A549 (cell line): ENCODE measurements around the gene HSD17B1. TPM values are rescaled to one million over a fixed set of nuclear protein-coding genes. Genes with fewer than 3 reads are reported as not detected.

Experiments
- ATAC-seq, 2 experiments: fragments of 200-7000 bp in 1 of 2; fragments of >200 bp in 1 of 2; cut with Nextera tagmentation in 1 of 2; cut with Tn5 transposase in 1 of 2; 3 replicates each; pipeline versions ENCODE4 v1.8.0 to v1.9.1; 2018 to 2020; ENCODE audit warnings: mild to moderate bottlenecking in 1 of 2, moderate library complexity in 1 of 2
- CTCF ChIA-PET: fragments of 300-600 bp; sonication (Branson Sonifier 250); formaldehyde crosslinking; extraction: SDS; loops from one replicate; lab custom pipeline; 2021; ENCODE audit warnings: antibody characterized with exemption, inconsistent platforms; lab: Yijun Ruan, JAX
- POLR2A ChIA-PET: fragments of 350-600 bp; formaldehyde crosslinking; extraction: SDS; loops from one replicate; lab custom pipeline; 2021; ENCODE audit warnings: antibody characterized with exemption, inconsistent platforms; lab: Yijun Ruan, JAX
- DNase-seq, 2 experiments: peaks; one replicate each; pipeline versions ENCODE4 v3.0.0 to v3.0.0-alpha.2; 2011 to 2016; ENCODE audit warnings: low read depth in 1 of 2, low spot score in 1 of 2
- FAIRE-seq: peaks from 2 replicates; lab custom pipeline; 2011; peaks lifted over from hg19 to GRCh38; lab: Jason Lieb, UNC
- H3K27ac ChIP-seq, 2 experiments: fragments of >200 bp; sonication (Bioruptor Twin); formaldehyde crosslinking; 3 replicates each; pipeline ENCODE4 v1.5.1; 2016 to 2017
- H3K4me1 ChIP-seq: fragments of >200 bp; sonication (Bioruptor Twin); formaldehyde crosslinking; 3 replicates; pipeline ENCODE4 v1.6.1; 2016
- H3K4me2 ChIP-seq: fragments of >200 bp; sonication (Bioruptor Twin); formaldehyde crosslinking; 3 replicates; pipeline ENCODE4 v1.6.1; 2016
- H3K4me3 ChIP-seq: fragments of >200 bp; sonication (Bioruptor Twin); formaldehyde crosslinking; 3 replicates; pipeline ENCODE4 v1.5.1; 2016
- H3K9me3 ChIP-seq: fragments of >200 bp; sonication (Bioruptor Twin); formaldehyde crosslinking; 3 replicates; pipeline ENCODE4 v1.6.1; 2016
- CBX2 ChIP-seq: fragments of 200-600 bp; sonication (generic); IDR thresholded peaks from 2 replicates; pipeline ENCODE4 v1.6.1; 2016; ENCODE audit warnings: low read depth, mild to moderate bottlenecking, borderline replicate concordance
- CBX8 ChIP-seq: fragments of 200-600 bp; sonication (generic); IDR thresholded peaks from 2 replicates; pipeline ENCODE4 v1.6.1; 2016
- CHD4 ChIP-seq: fragments of 200-600 bp; sonication (generic); IDR thresholded peaks from 2 replicates; pipeline ENCODE4 v1.6.1; 2016; ENCODE audit warnings: antibody characterized with exemption, mild to moderate bottlenecking, borderline replicate concordance
- EHMT2 ChIP-seq: fragments of 200-600 bp; sonication (generic); IDR thresholded peaks from 2 replicates; pipeline ENCODE4 v1.6.1; 2016; ENCODE audit warnings: antibody characterized with exemption, low read depth, mild to moderate bottlenecking, moderate library complexity
- EP300 ChIP-seq, 2 experiments: fragments of >200 bp; sonication (Bioruptor Twin); formaldehyde crosslinking; IDR thresholded peaks; 2 replicates in 1 of 2; 3 replicates in 1 of 2; pipeline ENCODE4 v1.6.1; 2016 to 2017
- ESRRA ChIP-seq: fragments of 150-350 bp; IDR thresholded peaks from 2 replicates; pipeline ENCODE4 v1.6.1; 2014; ENCODE audit warnings: mild to moderate bottlenecking, low read length, borderline replicate concordance
- HEYL ChIP-seq: fragments of 250-450 bp; sonication (Bioruptor Pico); IDR thresholded peaks from 2 replicates; pipeline ENCODE4 v1.8.0; 2021; ENCODE audit warnings: mild to moderate bottlenecking, moderate library complexity
- HOXB13 ChIP-seq: fragments of 250-450 bp; sonication (Bioruptor Pico); IDR thresholded peaks from 2 replicates; pipeline ENCODE4 v1.5.0; 2020; ENCODE audit warnings: low read depth, mild to moderate bottlenecking, moderate library complexity
- JUN ChIP-seq, 2 experiments: fragments of >200 bp; sonication (Bioruptor Twin); formaldehyde crosslinking; IDR thresholded peaks; 2 replicates in 1 of 2; 3 replicates in 1 of 2; pipeline ENCODE4 v1.6.1; 2016 to 2017
- JUNB ChIP-seq: fragments of >200 bp; sonication (Bioruptor Twin); formaldehyde crosslinking; IDR thresholded peaks from 2 replicates; pipeline ENCODE4 v1.6.1; 2016
- KDM5A ChIP-seq: fragments of 200-600 bp; sonication (generic); IDR thresholded peaks from 2 replicates; pipeline ENCODE4 v1.6.1; 2016; ENCODE audit warnings: antibody characterized with exemption, mild to moderate bottlenecking
- MAFK ChIP-seq: fragments of 450-650 bp; IDR thresholded peaks from 2 replicates; pipeline ENCODE4 v1.6.1; 2014; ENCODE audit not compliant: partially characterized antibody
- NFE2L2 ChIP-seq: fragments of 150-350 bp; conservative IDR thresholded peaks from 2 replicates; pipeline ENCODE4 v1.6.1; 2014; ENCODE audit warnings: low read length
- NR3C1 ChIP-seq: fragments of >200 bp; sonication (Bioruptor Twin); formaldehyde crosslinking; IDR thresholded peaks from 3 replicates; pipeline ENCODE4 v1.6.1; 2017
- PHF8 ChIP-seq: fragments of 200-600 bp; sonication (generic); IDR thresholded peaks from 2 replicates; pipeline ENCODE4 v1.6.1; 2016; ENCODE audit warnings: low read depth, mild to moderate bottlenecking, antibody characterized with exemption, moderate library complexity, borderline replicate concordance
- POLR2A ChIP-seq: IDR thresholded peaks from 2 replicates; pipeline ENCODE4 v1.6.1; 2012; ENCODE audit warnings: mild to moderate bottlenecking, low read length
- POLR2AphosphoS2 ChIP-seq: conservative IDR thresholded peaks from 2 replicates; pipeline ENCODE4 v1.6.1; 2012; ENCODE audit warnings: low read length, improper control_type of control experiment, inconsistent platforms
- RAD21 ChIP-seq, 2 experiments: fragments of >200 bp in 1 of 2; sonication (Bioruptor Twin) in 1 of 2; formaldehyde crosslinking in 1 of 2; IDR thresholded peaks in 1 of 2; conservative IDR thresholded peaks in 1 of 2; 2 replicates in 1 of 2; 3 replicates in 1 of 2; pipeline ENCODE4 v1.6.1; 2012 to 2018; ENCODE audit warnings: inconsistent platforms in 1 of 2
- RCOR1 ChIP-seq: fragments of 150-350 bp; IDR thresholded peaks from 2 replicates; pipeline ENCODE4 v1.6.1; 2014; ENCODE audit warnings: antibody characterized with exemption, low read length, low read depth
- SMC3 ChIP-seq: fragments of >200 bp; sonication (Bioruptor Twin); formaldehyde crosslinking; IDR thresholded peaks from 3 replicates; pipeline ENCODE4 v1.6.1; 2018; ENCODE audit warnings: inconsistent platforms
- TFCP2L1 ChIP-seq: fragments of 250-450 bp; sonication (Bioruptor Pico); IDR thresholded peaks from 2 replicates; pipeline ENCODE4 v1.5.0; 2021; ENCODE audit warnings: mild to moderate bottlenecking
- ZNF302 ChIP-seq: fragments of 250-450 bp; sonication (Bioruptor Pico); IDR thresholded peaks from 2 replicates; pipeline ENCODE4 v1.9.0; 2021; ENCODE audit warnings: inconsistent platforms, mild to moderate bottlenecking, moderate library complexity
- WGBS: methylation state at CpG from one replicate; pipeline ENCODE4 v1.1.6; 2017; ENCODE audit errors: missing lambda C conversion rate; 5-methylcytosine and 5-hydroxymethylcytosine counted together
- polyA plus RNA-seq, 4 experiments: library from polyadenylated mRNA; depleted of rRNA in 3 of 4; stranded (reverse); fragments of >200 nt; fragmentation: RNase III in 1 of 4; extraction: RNeasy Plus Mini Kit Qiagen cat#74134 plus additional on column Dnase treatment in 1 of 4; gene quantifications; 2 replicates in 3 of 4; 3 replicates in 1 of 4; pipeline ENCODE4 v1.2.3, GENCODE V29; 2011 to 2017
- TF ChIP-seq, protein P1 (sequence below): IDR thresholded peaks from 2 replicates; pipeline ENCODE4 v1.6.1; 2012; ENCODE audit warnings: low read depth, borderline replicate concordance
- TF ChIP-seq, protein P2 (sequence below): fragments of >200 bp; sonication (Bioruptor Twin); formaldehyde crosslinking; IDR thresholded peaks from 3 replicates; pipeline ENCODE4 v1.5.1; 2016
- TF ChIP-seq, protein P3 (sequence below): fragments of 450-650 bp; IDR thresholded peaks from 2 replicates; pipeline ENCODE4 v1.6.1; 2014; ENCODE audit warnings: antibody characterized with exemption

HSD17B1 gene
- polyA plus RNA-seq, 2 of the 4 experiments (the other 2 are of a cell fraction), result 0.49 to 1.5 TPM

DNA sequence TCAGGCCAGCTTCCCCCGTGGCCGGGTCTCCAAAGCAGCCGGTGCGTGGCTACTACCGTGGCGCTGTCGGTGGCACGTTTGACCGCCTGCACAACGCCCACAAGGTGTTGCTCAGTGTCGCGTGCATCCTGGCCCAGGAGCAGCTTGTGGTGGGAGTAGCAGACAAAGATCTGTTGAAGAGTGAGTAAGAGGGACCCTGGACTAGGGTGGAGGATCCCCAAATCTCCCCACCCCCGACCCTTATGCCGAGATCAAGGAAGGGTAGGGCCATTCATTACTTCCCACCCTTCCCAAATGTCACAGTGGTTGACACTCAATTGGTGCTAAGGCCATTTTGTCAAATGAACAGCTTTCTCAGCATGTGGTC lies 10.4 kb downstream of the HSD17B1 start:
- H3K4me3 ChIP-seq, result peak overlapping the region; percentile 91
- FAIRE-seq, result no peak
- H3K4me2 ChIP-seq, result peak overlapping the region; percentile 86
- no peaks in the 10 kb centered on the region for H3K9me3 ChIP-seq
- WGBS, result 73% methylated on average over 10 of the region's 14 CpGs
- peak overlapping the region; percentile 91 to 97 for H3K27ac ChIP-seq
- peaks cover 31% of the 10 kb centered on the region for H3K4me1 ChIP-seq
- no peak for ATAC-seq
- ChIA-PET POLR2A (interaction anchor here (1.3 kb wide), 1 partner anchor 15 kb away, joined by 3 read pairs; no protein-coding TSS in a partner anchor), CTCF (interaction anchor here (0.6 to 9.3 kb wide), 7 partner anchors 8 to 653 kb away, joined by 3 to 120 read pairs (median 4); partner anchors contain the start of gene PSMC3IP)
- TF ChIP-seq, protein P1, sequence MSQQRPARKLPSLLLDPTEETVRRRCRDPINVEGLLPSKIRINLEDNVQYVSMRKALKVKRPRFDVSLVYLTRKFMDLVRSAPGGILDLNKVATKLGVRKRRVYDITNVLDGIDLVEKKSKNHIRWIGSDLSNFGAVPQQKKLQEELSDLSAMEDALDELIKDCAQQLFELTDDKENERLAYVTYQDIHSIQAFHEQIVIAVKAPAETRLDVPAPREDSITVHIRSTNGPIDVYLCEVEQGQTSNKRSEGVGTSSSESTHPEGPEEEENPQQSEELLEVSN, result no peak
- TF ChIP-seq CBX8, result no peak
- TF ChIP-seq CBX2, result no peak
- TF ChIP-seq, all 56 proteins: peak for 0
- no peak for DNase-seq

DNA sequence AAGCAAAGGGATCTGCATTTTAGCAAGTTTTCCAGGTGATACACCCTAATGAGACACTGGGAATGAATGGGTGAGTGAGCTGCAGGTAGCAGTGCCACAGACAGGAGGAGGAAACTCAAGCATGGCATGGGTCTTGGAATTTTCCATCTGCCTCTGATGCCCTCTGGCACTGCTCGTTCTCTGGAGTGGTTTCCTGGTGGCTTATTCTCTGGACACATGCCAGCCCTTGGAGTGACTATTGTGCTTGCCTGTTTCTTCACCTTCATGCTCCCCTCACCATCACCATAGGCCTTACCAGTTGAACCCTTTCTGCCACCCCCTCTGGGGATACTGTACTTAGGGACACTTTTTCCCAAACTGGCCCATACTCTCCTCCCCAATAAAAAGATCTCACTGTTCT lies 10.8 kb downstream of the HSD17B1 start:
- peak overlapping the region; percentile 91 to 97; a peak in 3 of 6 replicates for H3K27ac ChIP-seq
- H3K9me3 ChIP-seq, result no peaks in the 10 kb centered on the region
- FAIRE-seq, result no peak
- WGBS, result 57% methylated on average over 1 of the region's 1 CpG
- no peak for DNase-seq
- TF ChIP-seq TFCP2L1 (CRISPR knock-in tag), result no peak
- no peak for TF ChIP-seq JUN (IDR thresholded peaks at IDR 0.05)
- no peak for TF ChIP-seq POLR2A
- TF ChIP-seq, protein P2, sequence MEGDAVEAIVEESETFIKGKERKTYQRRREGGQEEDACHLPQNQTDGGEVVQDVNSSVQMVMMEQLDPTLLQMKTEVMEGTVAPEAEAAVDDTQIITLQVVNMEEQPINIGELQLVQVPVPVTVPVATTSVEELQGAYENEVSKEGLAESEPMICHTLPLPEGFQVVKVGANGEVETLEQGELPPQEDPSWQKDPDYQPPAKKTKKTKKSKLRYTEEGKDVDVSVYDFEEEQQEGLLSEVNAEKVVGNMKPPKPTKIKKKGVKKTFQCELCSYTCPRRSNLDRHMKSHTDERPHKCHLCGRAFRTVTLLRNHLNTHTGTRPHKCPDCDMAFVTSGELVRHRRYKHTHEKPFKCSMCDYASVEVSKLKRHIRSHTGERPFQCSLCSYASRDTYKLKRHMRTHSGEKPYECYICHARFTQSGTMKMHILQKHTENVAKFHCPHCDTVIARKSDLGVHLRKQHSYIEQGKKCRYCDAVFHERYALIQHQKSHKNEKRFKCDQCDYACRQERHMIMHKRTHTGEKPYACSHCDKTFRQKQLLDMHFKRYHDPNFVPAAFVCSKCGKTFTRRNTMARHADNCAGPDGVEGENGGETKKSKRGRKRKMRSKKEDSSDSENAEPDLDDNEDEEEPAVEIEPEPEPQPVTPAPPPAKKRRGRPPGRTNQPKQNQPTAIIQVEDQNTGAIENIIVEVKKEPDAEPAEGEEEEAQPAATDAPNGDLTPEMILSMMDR, result no peak
- TF ChIP-seq RCOR1, result no peak
- no peak for ATAC-seq
- CTCF ChIA-PET, result interaction anchor here (0.6 to 9.3 kb wide), 8 partner anchors 8 to 653 kb away, joined by 3 to 120 read pairs (median 4); partner anchors contain the start of gene PSMC3IP
- H3K4me2 ChIP-seq, result peak overlapping the region; percentile 86
- peak overlapping the region; percentile 91 for H3K4me3 ChIP-seq
- peaks cover 35% of the 10 kb centered on the region for H3K4me1 ChIP-seq
- POLR2A ChIA-PET, result no interaction called here

DNA sequence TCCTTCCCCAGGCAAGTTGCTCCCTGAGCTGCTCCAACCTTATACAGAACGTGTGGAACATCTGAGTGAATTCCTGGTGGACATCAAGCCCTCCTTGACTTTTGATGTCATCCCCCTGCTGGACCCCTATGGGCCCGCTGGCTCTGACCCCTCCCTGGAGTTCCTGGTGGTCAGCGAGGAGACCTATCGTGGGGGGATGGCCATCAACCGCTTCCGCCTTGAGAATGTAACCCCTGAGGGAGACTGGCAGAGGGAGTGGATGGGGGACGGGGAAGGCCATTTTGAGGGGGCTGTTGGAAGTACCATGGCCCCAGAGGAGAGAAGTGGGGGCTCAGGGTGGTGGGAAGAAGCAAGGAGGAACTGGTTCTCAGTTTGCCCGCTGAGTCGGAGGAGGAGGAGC lies 11.2 kb downstream of the HSD17B1 start:
- H3K27ac ChIP-seq, result peak overlapping the region in 1 of 2 experiments; percentile 91; a peak in 2 of 6 replicates
- TF ChIP-seq CBX8, result no peak
- TF ChIP-seq PHF8, result no peak
- no peak for TF ChIP-seq SMC3
- no peak for TF ChIP-seq NFE2L2
- no peak for TF ChIP-seq ZNF302
- TF ChIP-seq RAD21 (conservative IDR thresholded peaks at IDR 0.05 in 1 of 2, IDR thresholded peaks at IDR 0.05 in 1 of 2), result no peak
- FAIRE-seq, result no peak
- peaks cover 38% of the 10 kb centered on the region for H3K4me1 ChIP-seq
- no peaks in the 10 kb centered on the region for H3K9me3 ChIP-seq
- H3K4me3 ChIP-seq, result no peak overlapping the region
- POLR2A ChIA-PET, result no interaction called here
- no peak for ATAC-seq
- 94% methylated on average over 9 of the region's 9 CpGs for WGBS
- CTCF ChIA-PET, result interaction anchor here (0.6 to 9.3 kb wide), 10 partner anchors 7 to 654 kb away, joined by 3 to 120 read pairs (median 4); partner anchors contain the start of genes PLEKHH3 and PSMC3IP
- DNase-seq, result no peak
- H3K4me2 ChIP-seq, result peak overlapping the region; percentile 86

DNA sequence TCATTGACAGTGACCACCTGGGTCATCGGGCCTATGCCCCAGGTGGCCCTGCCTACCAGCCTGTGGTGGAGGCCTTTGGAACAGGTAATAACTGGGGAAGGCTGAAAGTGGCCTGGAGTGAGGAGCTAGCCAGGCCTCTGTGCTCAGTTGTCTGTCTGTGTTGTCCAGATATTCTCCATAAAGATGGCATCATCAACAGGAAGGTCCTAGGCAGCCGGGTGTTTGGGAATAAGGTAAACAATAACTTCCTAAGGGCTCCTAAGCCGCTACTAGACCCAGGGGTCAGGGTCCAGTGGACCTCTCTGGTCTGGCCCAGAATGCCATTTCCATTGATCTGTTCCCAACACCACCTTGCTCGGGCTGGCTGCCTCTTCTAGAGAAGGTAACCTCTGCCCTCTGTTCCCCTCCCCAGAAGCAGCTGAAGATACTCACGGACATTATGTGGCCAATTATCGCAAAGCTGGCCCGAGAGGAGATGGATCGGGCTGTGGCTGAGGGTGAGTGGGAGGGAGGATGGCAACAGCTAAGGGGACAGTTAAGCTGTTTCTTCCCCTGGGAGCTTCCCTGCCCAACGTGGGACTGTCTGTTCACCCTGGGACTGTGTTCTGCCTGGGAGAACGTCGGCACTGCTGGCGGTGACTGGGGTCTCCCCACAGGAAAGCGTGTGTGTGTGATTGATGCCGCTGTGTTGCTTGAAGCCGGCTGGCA lies 12.2 kb downstream of the HSD17B1 start:
- H3K27ac ChIP-seq, result no peak overlapping the region
- 88% methylated on average over 15 of the region's 15 CpGs for WGBS
- no peaks in the 10 kb centered on the region for H3K9me3 ChIP-seq
- H3K4me2 ChIP-seq, result no peak overlapping the region
- ChIA-PET CTCF (interaction anchor here (0.6 to 9.3 kb wide), 9 partner anchors 8 to 271 kb away, joined by 3 to 120 read pairs (median 4); partner anchors contain the start of genes PLEKHH3 and PSMC3IP), POLR2A (interaction anchor here (1.9 to 3.5 kb wide), 2 partner anchors 11 to 12 kb away, joined by 7 to 17 read pairs; partner anchors contain the start of gene PSMC3IP)
- H3K4me3 ChIP-seq, result no peak overlapping the region
- FAIRE-seq (no peak), ATAC-seq (no peak), DNase-seq (no peak)
- peaks cover 38% of the 10 kb centered on the region for H3K4me1 ChIP-seq
- TF ChIP-seq, protein P3, sequence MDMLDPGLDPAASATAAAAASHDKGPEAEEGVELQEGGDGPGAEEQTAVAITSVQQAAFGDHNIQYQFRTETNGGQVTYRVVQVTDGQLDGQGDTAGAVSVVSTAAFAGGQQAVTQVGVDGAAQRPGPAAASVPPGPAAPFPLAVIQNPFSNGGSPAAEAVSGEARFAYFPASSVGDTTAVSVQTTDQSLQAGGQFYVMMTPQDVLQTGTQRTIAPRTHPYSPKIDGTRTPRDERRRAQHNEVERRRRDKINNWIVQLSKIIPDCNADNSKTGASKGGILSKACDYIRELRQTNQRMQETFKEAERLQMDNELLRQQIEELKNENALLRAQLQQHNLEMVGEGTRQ, result no peak
- TF ChIP-seq KDM5A (no peak), EHMT2 (no peak), JUNB (no peak), MAFK (no peak), PHF8 (no peak), CHD4 (no peak), EP300 (IDR thresholded peaks at IDR 0.05) (no peak), ESRRA (no peak), NR3C1 (no peak), POLR2AphosphoS2 (no peak), JUN (IDR thresholded peaks at IDR 0.05) (no peak), HEYL (CRISPR knock-in tag) (no peak), HOXB13 (no peak)
